Glomerular endothelial cell (primary cell): ENCODE measurements around the gene FGD2. TPM values are rescaled to one million over a fixed set of nuclear protein-coding genes. Genes with fewer than 3 reads are reported as not detected.

Experiments used
- total RNA-seq: library from RNA; depleted of rRNA; stranded (reverse); fragments of >200 nt; gene quantifications from 2 replicates; pipeline ENCODE4 v1.2.3, GENCODE V29; 2015

Gene FGD2
- total RNA-seq, 1 donor from 2014 or later, result not detected

Other genes starting within 250 kb of the FGD2 start
- gene CPNE5, start 166.2 kb upstream of the FGD2 start, total RNA-seq, result 5.0 and 25.7 TPM in 2 replicates
- gene PPIL1, start 130.9 kb upstream of the FGD2 start, total RNA-seq, result 25.4 and 33.3 TPM in 2 replicates
- 30.4 and 36.8 TPM in 2 replicates for gene C6orf89, start 119.7 kb upstream of the FGD2 start, total RNA-seq
- gene PI16, start 50.9 kb upstream of the FGD2 start, total RNA-seq, result 0.23 TPM in 1 of 2 replicates, not detected in the other
- 263 and 294 TPM in 2 replicates for gene MTCH1, start 19.5 kb upstream of the FGD2 start, total RNA-seq
- gene PIM1, start 164.5 kb downstream of the FGD2 start, total RNA-seq, result 3.6 and 10.6 TPM in 2 replicates